K562 (cell line): ENCODE data around the gene TENM4.

Source experiments
- CTCF ChIP-seq, 3 experiments: IDR thresholded peaks in 2 of 3; conservative IDR thresholded peaks in 1 of 3; 2 replicates each; pipeline ENCODE4 v1.5.1; 2011 to 2012; ENCODE audit warnings: low read length in 3 of 3, mild to moderate bottlenecking in 3 of 3, control low read depth in 2 of 3, improper control_type of control experiment in 1 of 3, inconsistent platforms in 1 of 3, low read depth in 1 of 3, mixed read lengths in 1 of 3, moderate library complexity in 1 of 3; ENCODE audit not compliant: insufficient read depth in 2 of 3
- EZH2 ChIP-seq: IDR thresholded peaks from 2 replicates; pipeline ENCODE4 v1.6.1; 2012; ENCODE audit warnings: low read depth, mild to moderate bottlenecking, inconsistent platforms, low read length, borderline replicate concordance
- FOXP1 ChIP-seq: sonication (generic); formaldehyde crosslinking; IDR thresholded peaks from 2 replicates; pipeline ENCODE4 v1.8.0; 2022; ENCODE audit warnings: mild to moderate bottlenecking, missing genetic modification reagents
- JUN ChIP-seq, 2 experiments: sonication (generic) in 1 of 2; formaldehyde crosslinking in 1 of 2; IDR thresholded peaks; 2 replicates each; pipeline versions ENCODE4 v1.6.1 to v1.8.0; 2012 to 2022; ENCODE audit warnings: borderline replicate concordance in 2 of 2, mild to moderate bottlenecking in 2 of 2, improper control_type of control experiment in 1 of 2, low read depth in 1 of 2, low read length in 1 of 2, missing genetic modification reagents in 1 of 2
- NELFE ChIP-seq: IDR thresholded peaks from 2 replicates; pipeline ENCODE4 v1.6.1; 2011; ENCODE audit warnings: mild to moderate bottlenecking; ENCODE audit not compliant: insufficient read depth, insufficient read length
- SMARCB1 ChIP-seq: IDR thresholded peaks from 2 replicates; pipeline ENCODE4 v1.6.1; 2011; ENCODE audit warnings: improper control_type of control experiment, low read depth; ENCODE audit not compliant: insufficient read length
- SPI1 ChIP-seq: IDR thresholded peaks from 2 replicates; pipeline ENCODE4 v1.6.1; 2011; ENCODE audit warnings: low read depth, low read length, control low read depth, borderline replicate concordance
- U2AF2 ChIP-seq: fragments of 200-400 bp; formaldehyde crosslinking; optimal IDR thresholded peaks from 2 replicates; pipeline ENCODE3; 2017; ENCODE audit warnings: low read depth, mild to moderate bottlenecking, low read length
- ZBTB26 ChIP-seq: fragments of 450-650 bp; formaldehyde crosslinking; IDR thresholded peaks from 2 replicates; pipeline ENCODE4 v1.4.0; 2022; ENCODE audit warnings: missing genetic modification characterization
- ZNF175 ChIP-seq: fragments of 200-800 bp; sonication (Bioruptor generic); IDR thresholded peaks from 2 replicates; pipeline ENCODE4 v1.6.1; 2016; ENCODE audit warnings: low read depth, mild to moderate bottlenecking, missing genetic modification characterization, missing compliant biosample characterization
- ZNF717 ChIP-seq: fragments of 250-450 bp; sonication (Bioruptor Pico); IDR thresholded peaks from 2 replicates; pipeline ENCODE4 v1.5.0; 2021

- TF ChIP-seq SMARCB1, result no peak
- no peak for TF ChIP-seq ZNF175 (CRISPR knock-in tag)
- TF ChIP-seq U2AF2, result no peak
- no peak for TF ChIP-seq ZBTB26 (CRISPR knock-in tag)
- no peak for TF ChIP-seq CTCF (IDR thresholded peaks at IDR 0.05 in 2 of 3, conservative IDR thresholded peaks at IDR 0.05 in 1 of 3; ENCODE audit: insufficient read depth in 2 of 3, low read depth in 1 of 3, low read length in 3 of 3)
- no peak for TF ChIP-seq EZH2
- no peak for TF ChIP-seq ZNF717 (CRISPR knock-in tag)
- TF ChIP-seq FOXP1 (CRISPR knock-in tag), result no peak
- no peak for TF ChIP-seq JUN (IDR thresholded peaks at IDR 0.05; ENCODE audit: borderline replicate concordance, low read depth, low read length)
- no peak for TF ChIP-seq JUN (CRISPR knock-in tag; IDR thresholded peaks at IDR 0.05; ENCODE audit: borderline replicate concordance)
- TF ChIP-seq SPI1, result no peak
- TF ChIP-seq NELFE, result no peak
Measured at GRCh38 chr11:78664636-78665035, 776.2 kb downstream of the TENM4 start.
